ENCODE results near the gene CHMP2A.

DNA sequence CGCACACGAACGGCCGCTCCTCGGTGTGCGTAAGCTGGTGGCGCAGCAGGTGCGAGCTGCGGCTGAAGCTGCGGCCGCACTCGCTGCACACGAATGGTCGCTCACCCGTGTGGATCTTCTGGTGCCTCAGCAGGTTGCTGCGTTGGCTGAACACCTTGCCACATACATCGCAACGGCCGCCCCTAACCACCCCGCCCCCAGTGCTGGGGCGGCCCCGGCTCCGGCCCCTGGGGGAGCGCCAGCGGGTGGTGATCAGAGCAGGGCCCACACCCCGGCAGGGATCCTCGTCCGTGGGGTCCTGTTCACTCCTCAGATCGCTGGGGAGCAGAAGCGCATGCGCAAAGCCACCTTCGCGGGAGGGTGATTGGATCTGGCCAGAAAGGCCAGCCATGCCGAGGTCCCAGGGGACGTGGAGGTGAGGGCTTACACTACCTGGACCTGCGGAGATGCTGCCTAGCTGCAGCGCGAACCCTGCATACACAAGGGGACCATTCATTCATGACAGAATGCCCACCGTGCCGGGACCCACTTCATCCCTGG is 8.2 kb upstream of the CHMP2A start:
- TF ChIP-seq, protein P1, sequence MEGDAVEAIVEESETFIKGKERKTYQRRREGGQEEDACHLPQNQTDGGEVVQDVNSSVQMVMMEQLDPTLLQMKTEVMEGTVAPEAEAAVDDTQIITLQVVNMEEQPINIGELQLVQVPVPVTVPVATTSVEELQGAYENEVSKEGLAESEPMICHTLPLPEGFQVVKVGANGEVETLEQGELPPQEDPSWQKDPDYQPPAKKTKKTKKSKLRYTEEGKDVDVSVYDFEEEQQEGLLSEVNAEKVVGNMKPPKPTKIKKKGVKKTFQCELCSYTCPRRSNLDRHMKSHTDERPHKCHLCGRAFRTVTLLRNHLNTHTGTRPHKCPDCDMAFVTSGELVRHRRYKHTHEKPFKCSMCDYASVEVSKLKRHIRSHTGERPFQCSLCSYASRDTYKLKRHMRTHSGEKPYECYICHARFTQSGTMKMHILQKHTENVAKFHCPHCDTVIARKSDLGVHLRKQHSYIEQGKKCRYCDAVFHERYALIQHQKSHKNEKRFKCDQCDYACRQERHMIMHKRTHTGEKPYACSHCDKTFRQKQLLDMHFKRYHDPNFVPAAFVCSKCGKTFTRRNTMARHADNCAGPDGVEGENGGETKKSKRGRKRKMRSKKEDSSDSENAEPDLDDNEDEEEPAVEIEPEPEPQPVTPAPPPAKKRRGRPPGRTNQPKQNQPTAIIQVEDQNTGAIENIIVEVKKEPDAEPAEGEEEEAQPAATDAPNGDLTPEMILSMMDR (IDR thresholded peaks at IDR 0.05; ENCODE audit: low read depth, low read length): no peak
- no peak for TF ChIP-seq EZH2phosphoT487 (IDR thresholded peaks at IDR 0.05; ENCODE audit: low read depth)
